Heart left ventricle (tissue), 16 donors: ENCODE data around the gene TSEN54. TPM values are rescaled to one million over a fixed set of nuclear protein-coding genes. Genes with fewer than 3 reads are reported as not detected.
"Not testable (repeated sequence)": the region's sequence is repeated elsewhere in the genome, so short reads cannot be mapped to it uniquely, and the experiment has no call there.

Experiments used
- ATAC-seq, 4 donors: fragments of 200-7000 bp; cut with Tn5 transposase; one replicate each; pipeline ENCODE4 v1.9.1; 2020 to 2022; ENCODE audit warnings: moderate library complexity in 4 of 4, mild to moderate bottlenecking in 3 of 4, moderate number of reproducible peaks in 1 of 4
- DNase-seq, 5 donors: peaks; one replicate each; pipeline ENCODE4 v3.0.0-alpha.2; 2020
- H3K27ac ChIP-seq, 12 donors: fragments of 200-600 bp; sonication (generic) in 4 of 12; one replicate each; pipeline versions ENCODE4 v1.5.0 to v1.8.0; 2016 to 2022; ENCODE audit warnings: mild to moderate bottlenecking in 2 of 12
- H3K27me3 ChIP-seq, 9 donors: fragments of 200-600 bp; sonication (generic) in 2 of 9; one replicate each; pipeline versions ENCODE4 v1.5.1 to v1.8.0; 2016 to 2022; ENCODE audit warnings: mild to moderate bottlenecking in 3 of 9
- H3K36me3 ChIP-seq, 9 donors: fragments of 200-600 bp; sonication (generic) in 2 of 9; one replicate each; pipeline versions ENCODE4 v1.5.0 to v1.8.0; 2018 to 2022; ENCODE audit warnings: mild to moderate bottlenecking in 2 of 9
- H3K4me1 ChIP-seq, 12 donors: fragments of 200-600 bp; sonication (generic) in 4 of 12; one replicate each; pipeline versions ENCODE4 v1.5.0 to v1.8.0; 2016 to 2022; ENCODE audit warnings: mild to moderate bottlenecking in 3 of 12
- H3K4me3 ChIP-seq, 12 donors: fragments of 200-600 bp; sonication (generic) in 4 of 12; one replicate each; pipeline versions ENCODE4 v1.5.0 to v1.8.0; 2017 to 2022; ENCODE audit warnings: mild to moderate bottlenecking in 9 of 12, moderate library complexity in 4 of 12
- H3K9me3 ChIP-seq, 12 donors: fragments of 200-600 bp; sonication (generic) in 4 of 12; one replicate each; pipeline versions ENCODE4 v1.5.0 to v1.8.0; 2016 to 2022; ENCODE audit warnings: mild to moderate bottlenecking in 1 of 12
- POLR2A ChIP-seq, 2 donors: fragments of 450-650 bp; IDR thresholded peaks; one replicate each; pipeline ENCODE4 v1.6.1; 2017; ENCODE audit warnings: antibody characterized with exemption in 2 of 2, mild to moderate bottlenecking in 2 of 2, moderate library complexity in 2 of 2
- WGBS, 4 donors: extraction: QIAGEN DNeasy Blood & Tissue Kit in 2 of 4; methylation state at CpG; one replicate each; pipeline versions ENCODE4 v1.1.5 to v1.1.7; 2013 to 2018; 5-methylcytosine and 5-hydroxymethylcytosine counted together
- intact Hi-C, 10 donors: fragments of 100-400 bp; cut with DNase I; formaldehyde crosslinking; loops; one replicate each; pipeline versions ENCODE4 v1.11.1 to v1.14.2; 2022
- polyA plus RNA-seq, 2 donors: library from polyadenylated mRNA; stranded (reverse); fragments of 200-250 nt; gene quantifications; one replicate each; pipeline ENCODE4 v1.2.3, GENCODE V29; 2013
- total RNA-seq, 9 donors: library from RNA; depleted of rRNA in 2 of 9; stranded (reverse); fragments of >200 nt in 2 of 9; fragmentation: NEBNext Ultra II Directional in 3 of 9; extraction: Animal tissue kit (Norgen Biotek cat#: 25700) in 3 of 9; gene quantifications; one replicate each; pipeline versions ENCODE4 v1.1.0 to v1.2.4, GENCODE V29; 2016 to 2023
- TF ChIP-seq, protein P1 (sequence below), 12 donors: fragments of 200-600 bp; sonication (generic) in 4 of 12; IDR thresholded peaks; one replicate each; pipeline versions ENCODE4 v1.5.0 to v1.8.0; 2018 to 2022; ENCODE audit warnings: antibody characterized with exemption in 12 of 12, mild to moderate bottlenecking in 5 of 12
- donor health status: ischemic (EF 13 %, LVEDD 7.1; RV severe dilation, severe dysfunction).
- donor health status: healthy with polysubstance abuse.
- donor health status: DM: no; HTN: yes; CAD: no.
- donor health status: DM: no; HTN: no; CAD: no.
- donor health status: ischemic (EF 25% LVEDD 6.9; RV normal size, moderate dysfunction).
- donor health status: ischemic (EF 25% LVEDD 5.7; RV mildly dilated, moderate dysfunction).
- donor health status: healthy.
- donor health status: DM: yes; HTN: yes; CAD: no.
- donor health status: ischemic (EF 35%, LVEDD 5.7; RV mildly dilated, moderate dysfunction).
- donor health status: nonischemic (EF 11% LVEDD 7.7; RV severe dilation, severe dysfunction).
- donor health status: DM: yes; HTN: yes; CAD: no.
- donor health status: PGD.
- donor health status: ischemic (EF 29% LVEDD 5.4; RV normal size, mild dysfunction).
- donor health status: nonischemic (EF 23%, LVEDD 6.1; RV moderate dilation, normal function).

The TSEN54 gene
- total and polyA plus RNA-seq, 11 donors = 4.0 to 12.4 (median 9.4) TPM

DNA sequence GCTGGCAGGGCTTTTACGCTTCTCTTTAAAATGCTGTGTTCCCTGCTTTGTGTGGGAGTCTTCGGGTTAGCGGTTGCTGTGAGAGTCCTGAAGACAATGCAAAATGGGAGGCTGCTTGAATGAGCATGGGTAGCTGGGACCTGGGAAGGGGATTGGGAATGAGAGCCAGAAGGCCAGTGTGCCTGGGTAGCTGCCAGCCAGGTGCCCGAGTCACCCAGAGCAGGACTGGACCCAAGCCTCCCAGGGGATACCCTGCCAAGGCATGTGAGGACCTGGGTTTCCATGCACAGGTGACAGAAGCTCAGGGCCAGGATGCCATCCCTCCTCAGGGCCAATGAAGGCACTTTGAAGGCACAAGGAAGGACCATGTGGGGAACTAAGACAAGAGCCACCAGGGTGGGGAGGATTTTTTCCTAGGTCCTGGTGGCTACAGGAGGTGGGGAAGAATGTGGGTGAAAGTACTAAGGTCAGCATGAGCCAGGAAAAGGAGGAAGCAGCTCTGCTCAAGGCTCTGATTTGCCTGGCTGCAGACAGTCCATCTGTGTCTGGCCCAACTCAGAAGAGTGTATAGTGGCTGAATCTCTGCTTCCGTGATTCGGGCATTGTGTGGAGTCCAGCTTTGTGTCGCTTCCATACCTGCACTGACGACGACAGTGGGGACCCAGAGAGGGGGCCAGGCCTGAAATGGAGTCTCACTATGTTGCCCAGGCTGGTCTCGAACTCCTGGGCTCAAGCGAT lies 39.4 kb upstream of the TSEN54 start:
- WGBS, 4 donors = 23 to 38% (median 34%) methylated on average over 9 to 11 of the region's 11 CpGs
- Histone ChIP-seq H3K27me3 (no peaks in the 10 kb centered on the region), H3K9me3 (no peaks in the 10 kb centered on the region), H3K27ac (peak overlapping the region; percentile 16 to 94 (median 82)), H3K4me3 (peak overlapping the region in 8 of 12 donors; percentile 16 to 48 (median 32)), H3K4me1 (peaks cover 17 to 77% (median 46%) of the 10 kb centered on the region in 12 donors), H3K36me3 (peaks cover 0 to 21% (median 12%) of the 10 kb centered on the region in 9 donors)
- intact Hi-C loops = loop anchor here in 3 of 10 donors (2.0 to 10.0 kb wide), 3 partner anchors 35 to 52 kb away; partner anchors contain the start of gene CASKIN2 (in 2 of the 3)
- DNase-seq (no peak), ATAC-seq (peak in 1 of 4 donors; percentile 27)
- no peak for TF ChIP-seq POLR2A (IDR thresholded peaks at IDR 0.05)
- TF ChIP-seq, protein P1, sequence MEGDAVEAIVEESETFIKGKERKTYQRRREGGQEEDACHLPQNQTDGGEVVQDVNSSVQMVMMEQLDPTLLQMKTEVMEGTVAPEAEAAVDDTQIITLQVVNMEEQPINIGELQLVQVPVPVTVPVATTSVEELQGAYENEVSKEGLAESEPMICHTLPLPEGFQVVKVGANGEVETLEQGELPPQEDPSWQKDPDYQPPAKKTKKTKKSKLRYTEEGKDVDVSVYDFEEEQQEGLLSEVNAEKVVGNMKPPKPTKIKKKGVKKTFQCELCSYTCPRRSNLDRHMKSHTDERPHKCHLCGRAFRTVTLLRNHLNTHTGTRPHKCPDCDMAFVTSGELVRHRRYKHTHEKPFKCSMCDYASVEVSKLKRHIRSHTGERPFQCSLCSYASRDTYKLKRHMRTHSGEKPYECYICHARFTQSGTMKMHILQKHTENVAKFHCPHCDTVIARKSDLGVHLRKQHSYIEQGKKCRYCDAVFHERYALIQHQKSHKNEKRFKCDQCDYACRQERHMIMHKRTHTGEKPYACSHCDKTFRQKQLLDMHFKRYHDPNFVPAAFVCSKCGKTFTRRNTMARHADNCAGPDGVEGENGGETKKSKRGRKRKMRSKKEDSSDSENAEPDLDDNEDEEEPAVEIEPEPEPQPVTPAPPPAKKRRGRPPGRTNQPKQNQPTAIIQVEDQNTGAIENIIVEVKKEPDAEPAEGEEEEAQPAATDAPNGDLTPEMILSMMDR (IDR thresholded peaks at IDR 0.05) = no peak

DNA sequence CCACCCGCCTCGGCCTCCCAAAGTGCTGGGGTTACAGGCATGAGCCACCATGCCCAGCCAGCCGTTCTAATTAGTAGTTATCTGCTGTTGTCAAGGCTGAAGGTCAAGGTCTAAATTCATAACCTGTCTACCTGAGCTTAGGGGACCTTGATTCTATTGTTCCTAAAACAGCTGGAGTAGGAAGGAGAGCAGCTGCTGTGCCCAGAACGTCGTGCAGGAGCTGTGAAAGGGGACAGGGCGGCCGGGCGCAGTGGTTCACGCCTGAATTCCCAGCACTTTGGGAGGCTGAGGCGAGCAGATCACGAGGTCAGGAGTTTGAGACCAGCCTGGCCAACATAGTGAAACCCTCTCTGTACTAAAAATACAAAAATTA lies 38.9 kb upstream of the TSEN54 start:
- not testable (repeated sequence) for ATAC-seq, H3K27me3 ChIP-seq, H3K9me3 ChIP-seq, DNase-seq
- 66 to 92% (median 75%) methylated on average over 4 to 11 of the region's 11 CpGs for WGBS, 4 donors
- intact Hi-C loops = loop anchor here in 3 of 10 donors (2.0 to 10.0 kb wide), 3 partner anchors 35 to 53 kb away; partner anchors contain the start of gene CASKIN2 (in 2 of the 3)
- Histone ChIP-seq H3K4me1 (peaks cover 17 to 77% (median 49%) of the 10 kb centered on the region in 12 donors), H3K4me3 (peak overlapping the region in 3 of 12 donors; percentile 22 to 48 (median 39)), H3K27ac (peak overlapping the region in 11 of 12 donors; percentile 74 to 94 (median 83)), H3K36me3 (peaks cover 0 to 16% (median 7%) of the 10 kb centered on the region in 9 donors)

DNA sequence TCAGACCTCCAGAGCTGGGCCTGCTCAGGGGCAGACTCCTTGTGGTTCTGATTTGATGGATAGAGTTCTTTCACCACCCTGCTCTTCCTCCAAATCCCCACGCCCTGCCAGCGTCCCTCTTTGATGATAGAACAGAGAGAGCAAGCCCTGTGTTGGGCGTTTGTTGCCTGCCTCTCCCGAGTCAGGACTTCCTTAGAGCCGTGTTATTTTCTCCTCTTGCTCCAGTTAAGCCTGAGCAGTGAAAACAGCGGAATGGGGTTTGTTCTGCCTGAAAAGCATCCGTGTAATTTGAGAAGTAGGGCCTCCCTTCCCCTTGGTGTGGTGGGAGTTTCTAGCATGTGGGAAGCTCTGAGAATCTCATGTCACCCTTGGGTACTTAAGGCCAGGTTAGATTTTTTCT lies 37.8 kb upstream of the TSEN54 start:
- H3K9me3 ChIP-seq = no peaks in the 10 kb centered on the region
- no peak for ATAC-seq
- 65 to 74% (median 67%) methylated on average over 7 of the region's 7 CpGs for WGBS, 4 donors
- H3K36me3 ChIP-seq = peaks cover 0 to 5% (median 0%) of the 10 kb centered on the region in 9 donors
- H3K27me3 ChIP-seq = no peaks in the 10 kb centered on the region
- TF ChIP-seq, protein P1 (IDR thresholded peaks at IDR 0.05) = no peak
- TF ChIP-seq POLR2A (IDR thresholded peaks at IDR 0.05) = no peak
- H3K4me1 ChIP-seq = peaks cover 17 to 68% (median 45%) of the 10 kb centered on the region in 12 donors
- no peak overlapping the region for H3K4me3 ChIP-seq
- peak overlapping the region in 2 of 12 donors; percentile 25 to 41 for H3K27ac ChIP-seq
- no peak for DNase-seq
- intact Hi-C loops = loop anchor here in 2 of 10 donors (5.0 to 10.0 kb wide), 2 partner anchors 36 to 54 kb away; no protein-coding TSS in a partner anchor

DNA sequence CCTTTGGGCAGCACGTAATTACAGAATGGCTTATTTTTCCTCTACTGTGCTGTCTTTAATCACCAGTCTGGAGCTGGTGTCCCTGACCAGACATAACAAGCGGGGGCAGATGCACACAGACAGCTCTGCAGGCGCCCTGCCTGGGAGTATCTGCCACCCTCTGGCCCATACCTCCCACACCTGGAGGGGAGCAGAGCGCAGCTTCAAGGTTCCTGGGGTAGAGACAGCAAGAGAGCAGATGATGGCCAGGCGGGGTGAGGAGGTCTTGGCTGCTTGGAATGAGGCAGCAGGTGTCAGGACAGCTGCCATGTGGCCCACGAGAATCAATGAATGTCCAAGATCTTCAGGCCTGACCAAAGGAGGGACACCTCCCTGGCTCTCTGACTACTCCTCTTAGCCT lies 36.0 kb upstream of the TSEN54 start:
- Histone ChIP-seq H3K27ac (no peak overlapping the region), H3K9me3 (no peaks in the 10 kb centered on the region), H3K4me3 (no peak overlapping the region), H3K36me3 (no peaks in the 10 kb centered on the region), H3K4me1 (peaks cover 13 to 61% (median 40%) of the 10 kb centered on the region in 12 donors), H3K27me3 (no peaks in the 10 kb centered on the region)
- intact Hi-C loops = no loop called here
- DNase-seq (peak in 1 of 5 donors; percentile 7), ATAC-seq (no peak)
- WGBS, 4 donors = 91 to 96% (median 95%) methylated on average over 5 to 6 of the region's 6 CpGs
- TF ChIP-seq POLR2A (IDR thresholded peaks at IDR 0.05) = no peak
- TF ChIP-seq, protein P1 (IDR thresholded peaks at IDR 0.05) = no peak
